ENCODE results near the gene PRKCH.

PRKCH gene

GRCh38 chr14:61483476-61483875, 162.1 kb downstream of the PRKCH start:
- Histone ChIP-seq H3K9ac (ENCODE audit: low read depth, low read length) (no peak overlapping the region), H3K4me2 (ENCODE audit: insufficient read depth, low read length) (no peak overlapping the region), H4K20me1 (ENCODE audit: insufficient read depth, low read length) (no peaks in the 10 kb centered on the region; the same call in 1 of the 2 replicates), H3K4me3 (ENCODE audit: low read depth in 1 of 2, low read length in 2 of 2) (no peak overlapping the region), H3K9me3 (ENCODE audit: insufficient read depth, low read length, severe bottlenecking) (no peaks in the 10 kb centered on the region), H3K27ac (ENCODE audit: low read length) (no peak overlapping the region), H3K4me1 (ENCODE audit: insufficient read depth, low read length) (no peaks in the 10 kb centered on the region), H2AFZ (ENCODE audit: low read depth, low read length) (no peak overlapping the region), H3K36me3 (ENCODE audit: insufficient read depth, low read length) (peaks cover 84% of the 10 kb centered on the region), H3K27me3 (ENCODE audit: insufficient read depth, low read length, poor library complexity) (no peaks in the 10 kb centered on the region), H3K79me2 (ENCODE audit: insufficient read depth, low read length) (peaks cover 12% of the 10 kb centered on the region)
- DNase-seq (no peak), ATAC-seq (ENCODE audit: insufficient read depth, low read depth) (no peak)
- no peak for TF ChIP-seq CTCF (IDR thresholded peaks at IDR 0.05; ENCODE audit: borderline replicate concordance, extremely low read depth, low read length, poor library complexity, severe bottlenecking)
- no peak for TF ChIP-seq EZH2 (IDR thresholded peaks at IDR 0.05; ENCODE audit: borderline replicate concordance, low read depth, low read length, severe bottlenecking)

- DNase-seq (no peak), ATAC-seq (ENCODE audit: insufficient read depth, low read depth) (no peak)
- H3K9me3 ChIP-seq (ENCODE audit: insufficient read depth, low read length, severe bottlenecking) = no peaks in the 10 kb centered on the region
- peaks cover 86% of the 10 kb centered on the region for H3K36me3 ChIP-seq (ENCODE audit: insufficient read depth, low read length)
- TF ChIP-seq CTCF (IDR thresholded peaks at IDR 0.05; ENCODE audit: borderline replicate concordance, extremely low read depth, low read length, poor library complexity, severe bottlenecking) = no peak
- TF ChIP-seq EZH2 (IDR thresholded peaks at IDR 0.05; ENCODE audit: borderline replicate concordance, low read depth, low read length, severe bottlenecking) = no peak
- no peaks in the 10 kb centered on the region for H3K4me1 ChIP-seq (ENCODE audit: insufficient read depth, low read length)
- H2AFZ ChIP-seq (ENCODE audit: low read depth, low read length) = no peak overlapping the region
- no peaks in the 10 kb centered on the region; the same call in 1 of the 2 replicates for H4K20me1 ChIP-seq (ENCODE audit: insufficient read depth, low read length)
- H3K27ac ChIP-seq (ENCODE audit: low read length) = no peak overlapping the region
- no peak overlapping the region for H3K4me2 ChIP-seq (ENCODE audit: insufficient read depth, low read length)
- no peak overlapping the region for H3K4me3 ChIP-seq (ENCODE audit: low read depth in 1 of 2, low read length in 2 of 2)
- H3K27me3 ChIP-seq (ENCODE audit: insufficient read depth, low read length, poor library complexity) = no peaks in the 10 kb centered on the region
- no peak overlapping the region for H3K9ac ChIP-seq (ENCODE audit: low read depth, low read length)
- peaks cover 9% of the 10 kb centered on the region for H3K79me2 ChIP-seq (ENCODE audit: insufficient read depth, low read length)
Measured at GRCh38 chr14:61484031-61484430, 162.7 kb downstream of the PRKCH start.

GRCh38 chr14:61484826-61485584, 163.6 kb downstream of the PRKCH start:
- Histone ChIP-seq H3K9ac (ENCODE audit: low read depth, low read length) (no peak overlapping the region), H4K20me1 (ENCODE audit: insufficient read depth, low read length) (no peaks in the 10 kb centered on the region; the same call in 1 of the 2 replicates), H3K4me3 (ENCODE audit: low read depth in 1 of 2, low read length in 2 of 2) (no peak overlapping the region), H3K79me2 (ENCODE audit: insufficient read depth, low read length) (peaks cover 5% of the 10 kb centered on the region; the same call in 1 of the 2 replicates), H3K36me3 (ENCODE audit: insufficient read depth, low read length) (peaks cover 86% of the 10 kb centered on the region), H3K4me1 (ENCODE audit: insufficient read depth, low read length) (no peaks in the 10 kb centered on the region), H3K4me2 (ENCODE audit: insufficient read depth, low read length) (no peak overlapping the region), H3K27me3 (ENCODE audit: insufficient read depth, low read length, poor library complexity) (no peaks in the 10 kb centered on the region), H3K27ac (ENCODE audit: low read length) (no peak overlapping the region), H2AFZ (ENCODE audit: low read depth, low read length) (no peak overlapping the region), H3K9me3 (ENCODE audit: insufficient read depth, low read length, severe bottlenecking) (no peaks in the 10 kb centered on the region)
- TF ChIP-seq CTCF (IDR thresholded peaks at IDR 0.05; ENCODE audit: borderline replicate concordance, extremely low read depth, low read length, poor library complexity, severe bottlenecking) (no peak), EZH2 (IDR thresholded peaks at IDR 0.05; ENCODE audit: borderline replicate concordance, low read depth, low read length, severe bottlenecking) (no peak)
- no peak for ATAC-seq (ENCODE audit: insufficient read depth, low read depth)
- no peak for DNase-seq
